EL (cell line): ENCODE results near the gene NRXN3.
A peak's percentile ranks its signal among the peaks of the same experiment; 100 is the strongest.

Experiments
- DNase-seq: peaks from one replicate; pipeline ENCODE4 v3.0.0-alpha.2; 2016

Gene NRXN3

GRCh38 chr14:79328863-79329262 is 1158.7 kb downstream of the NRXN3 start:
- peak; percentile 22 for DNase-seq

- DNase-seq, result no peak
These were observed 1161.7 kb downstream of the NRXN3 start for GRCh38 chr14:79331830-79332229.

GRCh38 chr14:79332504-79333197 is 1162.5 kb downstream of the NRXN3 start:
- DNase-seq, result peak; percentile 16

GRCh38 chr14:79333198-79333546 is 1163.0 kb downstream of the NRXN3 start:
- DNase-seq, result no peak

GRCh38 chr14:79334272-79334671 is 1164.1 kb downstream of the NRXN3 start:
- no peak for DNase-seq

- no peak for DNase-seq
These were observed 1167.6 kb downstream of the NRXN3 start for GRCh38 chr14:79337761-79338160.

- DNase-seq, result peak; percentile 17
These were observed 1172.8 kb downstream of the NRXN3 start for GRCh38 chr14:79342942-79343341.

- no peak for DNase-seq
These were observed 1180.8 kb downstream of the NRXN3 start for GRCh38 chr14:79351011-79351410.

GRCh38 chr14:79352076-79352630 is 1182.0 kb downstream of the NRXN3 start:
- no peak for DNase-seq

- no peak for DNase-seq
These were observed 1184.2 kb downstream of the NRXN3 start for GRCh38 chr14:79354336-79354735.

- DNase-seq, result no peak
These were observed 1185.9 kb downstream of the NRXN3 start for GRCh38 chr14:79356040-79356439.

GRCh38 chr14:79357307-79357706 is 1187.1 kb downstream of the NRXN3 start:
- no peak for DNase-seq

- DNase-seq, result no peak
These were observed 1193.1 kb downstream of the NRXN3 start for GRCh38 chr14:79363291-79363690.

GRCh38 chr14:79369359-79370332 is 1199.5 kb downstream of the NRXN3 start:
- DNase-seq, result peak; percentile 95

GRCh38 chr14:79370969-79371368 is 1200.8 kb downstream of the NRXN3 start:
- no peak for DNase-seq

- no peak for DNase-seq
These were observed 1203.3 kb downstream of the NRXN3 start for GRCh38 chr14:79373451-79373850.

GRCh38 chr14:79375356-79375755 is 1205.2 kb downstream of the NRXN3 start:
- no peak for DNase-seq

GRCh38 chr14:79376557-79376956 is 1206.4 kb downstream of the NRXN3 start:
- DNase-seq, result no peak

- DNase-seq, result no peak
These were observed 1207.8 kb downstream of the NRXN3 start for GRCh38 chr14:79378020-79378419.

GRCh38 chr14:79379266-79379665 is 1209.1 kb downstream of the NRXN3 start:
- DNase-seq, result no peak

- DNase-seq, result no peak
These were observed 1212.9 kb downstream of the NRXN3 start for GRCh38 chr14:79383031-79383430.

GRCh38 chr14:79383475-79383874 is 1213.3 kb downstream of the NRXN3 start:
- no peak for DNase-seq

- DNase-seq, result peak; percentile 86
These were observed 1224.9 kb downstream of the NRXN3 start for GRCh38 chr14:79395061-79395460.
